DMS153 treated with DMSO at 0.1 percent for 48 hours (cell line): ENCODE data around the gene PSKH1.
"Not testable (repeated sequence)": the region's sequence is repeated elsewhere in the genome, so short reads cannot be mapped to it uniquely, and the experiment has no call there.

Source experiments
- DNase-seq: peaks from one replicate; lab custom pipeline; 2025; ENCODE audit not compliant: unreplicated experiment; lab: John Stamatoyannopoulos, UW

The PSKH1 gene

DNA sequence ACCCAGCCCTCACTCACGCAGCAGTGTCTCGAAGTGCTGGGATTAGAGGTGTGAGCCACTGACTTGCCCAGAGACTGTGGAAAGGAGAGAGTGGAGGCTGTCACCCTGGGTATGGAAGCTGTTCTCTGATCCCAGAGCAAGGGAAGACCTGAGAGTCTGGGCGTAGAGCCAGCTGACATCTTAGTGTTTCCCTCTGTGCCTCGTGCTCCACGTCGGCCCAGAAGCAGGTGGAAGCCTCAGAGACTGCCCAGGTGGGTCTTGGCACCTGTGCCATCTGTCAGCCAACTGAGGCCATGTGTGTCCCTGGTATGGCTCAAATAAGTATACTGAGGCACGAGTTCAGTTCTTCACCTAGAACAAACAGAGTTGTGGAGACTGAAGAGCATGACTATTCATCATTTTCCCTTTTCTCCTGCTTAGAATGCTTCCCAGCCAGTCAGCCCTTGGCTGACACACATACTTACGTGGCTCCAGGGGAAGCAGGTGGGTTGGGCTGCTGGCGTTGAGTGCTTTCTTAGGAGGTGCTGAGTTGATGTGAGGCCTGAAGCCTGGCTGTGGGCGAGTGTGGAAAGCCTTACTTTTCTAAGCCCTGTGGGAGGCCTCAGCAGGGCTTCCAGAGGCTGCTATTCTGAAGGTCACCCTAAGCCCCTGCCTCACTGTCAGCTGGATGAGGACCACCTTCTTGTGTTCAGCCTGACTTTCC is 30.5 kb downstream of the PSKH1 start:
- peak; percentile 45 for DNase-seq

DNA sequence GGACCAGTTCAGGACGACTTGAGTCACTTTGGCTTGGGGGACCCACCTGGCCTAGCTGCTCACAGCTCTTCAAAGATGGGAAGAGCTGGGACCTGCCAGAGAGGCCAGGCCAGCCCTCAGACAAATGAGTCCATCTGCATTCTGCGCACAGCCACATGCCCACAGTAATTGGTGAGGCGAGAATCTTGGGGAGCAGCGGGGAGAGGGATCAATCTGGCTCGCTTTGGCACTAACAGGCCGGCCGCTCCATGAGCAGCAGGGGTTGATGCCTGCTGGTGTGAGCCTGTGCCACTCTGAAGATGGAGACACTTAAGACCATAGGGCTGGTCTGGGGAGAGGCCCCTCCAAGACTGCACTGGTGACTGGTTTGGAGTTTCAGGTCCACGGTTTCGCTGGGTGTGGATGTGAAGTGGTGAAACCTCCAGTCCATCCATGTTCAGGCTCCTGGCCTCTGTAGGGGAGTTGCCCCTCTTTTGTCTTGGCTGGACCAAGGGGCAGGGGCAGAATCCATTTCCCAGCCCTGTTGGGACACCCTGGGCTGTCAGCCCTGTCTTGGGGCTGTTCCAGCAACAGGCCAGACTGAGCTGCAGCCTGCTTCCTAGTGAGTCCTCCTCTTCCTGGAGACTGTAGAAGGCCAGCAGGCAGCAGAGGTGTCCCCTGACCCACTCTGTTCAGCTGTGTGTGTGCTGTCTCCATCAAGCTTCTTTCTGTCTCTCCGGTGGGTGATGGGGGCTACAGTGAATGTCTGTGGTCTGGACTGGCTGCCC is 31.3 kb downstream of the PSKH1 start:
- DNase-seq = no peak

DNA sequence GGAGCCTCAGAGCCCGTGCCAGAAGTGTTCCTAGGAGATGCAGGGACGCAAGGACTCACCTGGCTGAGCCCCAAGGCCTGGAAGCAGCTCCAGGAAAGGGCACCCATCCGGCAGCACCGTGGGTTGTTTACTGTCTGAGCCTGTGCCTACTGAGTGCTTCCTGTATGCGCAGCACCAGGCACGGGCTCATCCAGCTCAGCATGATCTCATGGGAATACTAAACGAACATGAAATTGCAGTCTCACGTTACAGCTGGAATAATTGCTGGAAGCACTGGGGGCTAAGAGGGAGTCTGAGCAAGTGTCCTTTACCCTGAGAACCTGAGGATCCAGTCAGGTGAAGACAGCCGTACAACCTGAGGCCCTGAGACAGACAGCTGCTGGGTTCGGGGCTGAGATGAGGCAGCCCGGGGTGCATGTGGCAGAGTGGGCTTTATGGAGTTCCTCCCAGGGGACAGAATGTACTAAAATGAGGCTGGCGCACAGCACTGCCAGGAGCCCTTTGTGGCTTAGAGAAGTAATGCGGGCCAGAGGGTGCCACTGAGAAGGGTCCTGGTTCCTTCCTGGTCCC is 33.2 kb downstream of the PSKH1 start:
- peak; percentile 96 for DNase-seq

GRCh38 chr16:67927131-67927941 is 34.3 kb downstream of the PSKH1 start:
- DNase-seq = no peak

DNA sequence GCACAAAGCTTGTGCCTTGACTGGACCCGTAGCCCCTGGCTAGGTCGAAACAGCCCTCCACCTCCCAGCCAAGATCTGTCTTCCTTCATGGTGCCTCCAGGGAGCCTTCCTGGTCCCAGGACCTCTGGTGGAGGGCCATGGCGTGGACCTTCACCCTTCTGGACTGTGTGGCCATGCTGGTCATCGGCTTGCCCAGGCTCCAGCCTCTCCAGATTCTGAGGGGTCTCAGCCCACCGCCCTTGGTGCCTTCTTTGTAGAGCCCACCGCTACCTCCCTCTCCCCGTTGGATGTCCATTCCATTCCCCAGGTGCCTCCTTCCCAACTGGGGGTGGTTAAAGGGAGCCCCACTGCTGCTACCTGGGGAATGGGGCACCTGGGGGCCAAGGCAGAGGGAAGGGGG is 35.1 kb downstream of the PSKH1 start:
- no peak for DNase-seq

DNA sequence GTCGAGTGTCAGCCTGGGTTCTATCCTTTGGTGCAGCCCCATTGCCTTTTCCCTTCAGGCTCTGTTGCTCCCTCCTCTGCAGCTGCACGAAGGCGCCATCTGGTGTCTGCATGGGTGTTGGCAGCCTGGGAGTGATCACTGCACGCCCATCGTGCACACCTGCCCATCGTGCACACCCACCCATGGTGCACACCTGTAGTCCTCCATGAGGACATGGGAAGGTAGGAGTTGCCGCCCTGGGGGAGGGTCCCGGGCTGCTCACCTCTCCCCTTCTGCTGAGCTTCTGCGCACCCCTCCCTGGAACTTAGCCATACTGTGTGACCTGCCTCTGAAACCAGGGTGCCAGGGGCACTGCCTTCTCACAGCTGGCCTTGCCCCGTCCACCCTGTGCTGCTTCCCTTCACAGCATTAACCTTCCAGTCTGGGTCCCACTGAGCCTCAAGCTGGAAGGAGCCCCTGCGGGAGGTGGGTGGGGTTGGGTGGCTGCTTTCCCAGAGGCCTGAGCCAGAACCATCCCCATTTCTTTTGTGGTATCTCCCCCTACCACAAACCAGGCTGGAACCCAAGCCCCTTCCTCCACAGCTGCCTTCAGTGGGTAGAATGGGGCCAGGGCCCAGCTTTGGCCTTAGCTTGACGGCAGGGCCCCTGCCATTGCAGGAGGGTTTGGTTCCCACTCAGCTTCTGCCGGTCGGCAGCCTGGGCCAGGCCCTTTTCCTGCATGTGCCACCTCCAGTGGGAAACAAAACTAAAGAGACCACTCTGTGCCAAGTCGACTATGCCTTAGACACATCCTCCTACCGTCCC is 35.7 kb downstream of the PSKH1 start:
- peak; percentile 70 for DNase-seq

- no peak for DNase-seq
Observed at GRCh38 chr16:67930191-67930590, 37.1 kb downstream of the PSKH1 start.

GRCh38 chr16:67930678-67931211 is 37.7 kb downstream of the PSKH1 start:
- no peak for DNase-seq

- no peak for DNase-seq
Observed at GRCh38 chr16:67931712-67932461, 38.8 kb downstream of the PSKH1 start, which contains the start of gene CTRL. CTRL (minus strand) TSS chr16:67931862; CDS start chr16:67931852, 10 bp downstream.

- no peak for DNase-seq
Observed at GRCh38 chr16:67932462-67932840, 39.4 kb downstream of the PSKH1 start.

DNA sequence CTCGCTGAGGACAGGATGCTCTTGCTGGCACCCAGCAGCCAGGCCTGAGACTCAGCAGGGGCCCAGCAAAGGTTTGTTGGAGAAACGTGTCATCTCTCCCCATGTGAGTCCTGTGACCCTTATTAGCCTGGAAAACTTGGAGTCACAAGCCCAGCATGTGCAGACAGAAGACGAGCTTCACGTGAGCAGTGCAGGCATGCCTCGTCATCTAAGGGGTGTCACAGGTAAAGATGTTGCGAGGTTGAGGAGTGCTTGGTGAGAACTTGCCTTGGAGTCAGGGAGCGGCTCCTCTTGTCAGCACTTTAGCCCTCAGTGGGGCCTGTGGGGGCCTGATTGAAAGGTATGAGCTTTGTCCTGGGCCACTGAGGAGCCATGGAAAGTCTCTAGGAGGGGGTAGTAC is 40.8 kb downstream of the PSKH1 start:
- no peak for DNase-seq

DNA sequence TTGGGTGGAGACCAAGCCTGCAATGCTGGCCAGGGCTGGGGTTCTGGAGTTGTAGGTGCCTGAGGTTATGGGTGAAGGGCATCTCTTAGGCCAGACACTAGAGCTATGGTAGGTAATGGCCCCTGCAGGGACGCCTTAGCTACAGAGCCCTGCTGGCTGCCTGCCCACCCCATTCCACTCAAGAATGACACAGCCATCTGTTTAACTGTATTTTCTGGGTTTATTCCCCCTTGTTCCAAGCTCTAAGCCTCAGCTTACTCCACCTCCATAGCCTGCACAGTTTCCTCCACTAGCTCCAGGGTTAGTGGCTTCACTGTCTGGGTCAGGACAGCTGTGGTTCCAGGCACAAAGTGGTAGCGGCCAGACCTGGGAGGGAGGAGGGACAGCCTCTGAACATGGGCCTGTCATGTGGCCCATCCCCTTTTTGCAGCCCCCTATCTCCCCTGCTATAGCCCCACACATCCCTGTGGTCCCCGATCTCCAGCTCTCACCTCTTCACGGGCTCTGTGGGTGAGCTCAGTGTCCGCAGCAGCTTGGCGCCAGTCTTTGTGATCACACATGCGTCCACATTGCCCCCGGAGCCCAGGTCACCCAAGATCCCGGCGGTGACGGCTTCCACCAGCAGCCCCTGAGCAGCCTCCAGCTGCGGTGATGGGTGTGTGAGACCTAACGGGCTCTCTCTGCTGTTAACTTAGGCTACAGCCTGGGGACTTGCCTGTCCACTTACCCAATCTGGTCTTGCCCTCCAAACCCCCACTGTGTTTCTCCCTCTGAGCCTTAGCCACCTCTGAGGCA is 41.4 kb downstream of the PSKH1 start:
- no peak for DNase-seq

DNA sequence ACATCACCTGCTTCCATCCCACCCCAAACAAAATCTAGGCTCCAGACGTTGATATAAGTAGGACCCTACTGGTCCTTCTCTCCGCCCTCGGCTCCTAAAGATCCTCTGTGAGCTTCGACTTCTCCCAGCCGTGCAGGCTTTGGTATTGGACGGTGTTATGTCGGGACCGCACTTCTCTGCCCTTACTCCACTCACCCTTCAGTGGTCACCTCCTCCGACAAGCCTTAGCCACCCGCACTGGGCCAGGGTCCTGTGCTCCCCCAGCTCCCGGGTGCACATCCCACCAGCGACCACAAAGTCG is 42.0 kb downstream of the PSKH1 start:
- DNase-seq = no peak

- DNase-seq = peak; percentile 96
Observed at GRCh38 chr16:67935402-67936123, 42.5 kb downstream of the PSKH1 start.

- DNase-seq = no peak
Observed at GRCh38 chr16:67936124-67936879, 43.2 kb downstream of the PSKH1 start, which contains the start of gene PSMB10. PSMB10 (minus strand) TSS chr16:67936850; CDS start chr16:67936749, 101 bp downstream.

GRCh38 chr16:67936880-67937605 is 44.0 kb downstream of the PSKH1 start:
- DNase-seq = peak; percentile 53

- DNase-seq = not testable (repeated sequence)
Observed at GRCh38 chr16:67937713-67938112, 44.7 kb downstream of the PSKH1 start.
